Lower leg skin (tissue), 3 donors: ENCODE measurements around the gene RNF212.

Source experiments
- POLR2A ChIP-seq, 2 donors: fragments of 450-650 bp; IDR thresholded peaks; one replicate each; pipeline ENCODE4 v1.6.1; 2016 to 2017; ENCODE audit warnings: antibody characterized with exemption in 2 of 2, mild to moderate bottlenecking in 1 of 2, moderate library complexity in 1 of 2
- TF ChIP-seq, protein P1 (sequence below), 3 donors: fragments of 450-650 bp; IDR thresholded peaks; one replicate each; pipeline ENCODE4 v1.5.1; 2016; ENCODE audit warnings: antibody characterized with exemption in 3 of 3, mild to moderate bottlenecking in 3 of 3, moderate library complexity in 2 of 3

DNA sequence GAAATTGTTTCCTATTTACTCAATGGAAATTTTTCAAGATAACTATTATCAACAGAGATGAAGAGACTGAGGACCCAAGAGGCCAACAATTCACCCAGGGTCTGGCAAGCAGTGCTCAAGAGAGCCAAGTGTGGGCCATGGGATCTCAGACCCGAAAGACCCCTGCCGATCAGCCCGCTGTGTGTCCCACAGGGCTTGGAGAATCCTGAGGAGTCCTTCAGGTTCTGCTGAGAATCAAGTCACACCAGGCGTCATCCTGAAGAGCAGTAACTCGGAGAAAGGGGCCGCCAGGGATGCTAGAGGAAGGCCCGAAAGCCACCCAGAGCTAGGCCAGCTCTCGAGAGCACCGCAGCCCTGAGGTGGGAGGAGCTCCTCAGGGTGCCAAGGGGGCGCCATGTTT lies 53.2 kb downstream of the RNF212 start:
- TF ChIP-seq, protein P1, sequence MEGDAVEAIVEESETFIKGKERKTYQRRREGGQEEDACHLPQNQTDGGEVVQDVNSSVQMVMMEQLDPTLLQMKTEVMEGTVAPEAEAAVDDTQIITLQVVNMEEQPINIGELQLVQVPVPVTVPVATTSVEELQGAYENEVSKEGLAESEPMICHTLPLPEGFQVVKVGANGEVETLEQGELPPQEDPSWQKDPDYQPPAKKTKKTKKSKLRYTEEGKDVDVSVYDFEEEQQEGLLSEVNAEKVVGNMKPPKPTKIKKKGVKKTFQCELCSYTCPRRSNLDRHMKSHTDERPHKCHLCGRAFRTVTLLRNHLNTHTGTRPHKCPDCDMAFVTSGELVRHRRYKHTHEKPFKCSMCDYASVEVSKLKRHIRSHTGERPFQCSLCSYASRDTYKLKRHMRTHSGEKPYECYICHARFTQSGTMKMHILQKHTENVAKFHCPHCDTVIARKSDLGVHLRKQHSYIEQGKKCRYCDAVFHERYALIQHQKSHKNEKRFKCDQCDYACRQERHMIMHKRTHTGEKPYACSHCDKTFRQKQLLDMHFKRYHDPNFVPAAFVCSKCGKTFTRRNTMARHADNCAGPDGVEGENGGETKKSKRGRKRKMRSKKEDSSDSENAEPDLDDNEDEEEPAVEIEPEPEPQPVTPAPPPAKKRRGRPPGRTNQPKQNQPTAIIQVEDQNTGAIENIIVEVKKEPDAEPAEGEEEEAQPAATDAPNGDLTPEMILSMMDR (IDR thresholded peaks at IDR 0.05), result no peak
- no peak for TF ChIP-seq POLR2A (IDR thresholded peaks at IDR 0.05)
